ENCODE measurements around the gene CLN3. TPM values are rescaled to one million over a fixed set of nuclear protein-coding genes. Genes with fewer than 3 reads are reported as not detected.
"Not testable (repeated sequence)": the region's sequence is repeated elsewhere in the genome, so short reads cannot be mapped to it uniquely, and the experiment has no call there.

CLN3 gene
- total RNA-seq, 1 donor from 2014 or later = 36.0 TPM

GRCh38 chr16:28475221-28475620 is 16.7 kb downstream of the CLN3 start:
- Mint-ChIP-seq H3K27me3 (no peaks in the 10 kb centered on the region), H3K27ac (no peak overlapping the region), H3K4me1 (ENCODE audit: unreplicated experiment) (no peaks in the 10 kb centered on the region), H3K9me3 (no peaks in the 10 kb centered on the region), H3K4me3 (no peak overlapping the region), H3K36me3 (peaks cover 5% of the 10 kb centered on the region)
- TF ChIP-seq CTCF (conservative IDR thresholded peaks at IDR 0.05) = no peak
- DNase-seq (ENCODE audit: extremely low spot score, unreplicated experiment) = no peak

GRCh38 chr16:28473714-28474265 is 18.1 kb downstream of the CLN3 start:
- DNase-seq (ENCODE audit: extremely low spot score, unreplicated experiment) = no peak
- Mint-ChIP-seq H3K4me1 (ENCODE audit: unreplicated experiment) (no peaks in the 10 kb centered on the region), H3K27ac (no peak overlapping the region), H3K27me3 (no peaks in the 10 kb centered on the region), H3K36me3 (peaks cover 5% of the 10 kb centered on the region), H3K4me3 (no peak overlapping the region), H3K9me3 (no peaks in the 10 kb centered on the region)
- no peak for TF ChIP-seq CTCF (conservative IDR thresholded peaks at IDR 0.05)

GRCh38 chr16:28447081-28447480 is 44.8 kb downstream of the CLN3 start:
- not testable (repeated sequence) for DNase-seq (ENCODE audit: extremely low spot score, unreplicated experiment); H3K36me3 Mint-ChIP-seq; H3K4me3 Mint-ChIP-seq; H3K9me3 Mint-ChIP-seq; H3K27ac Mint-ChIP-seq; H3K27me3 Mint-ChIP-seq; H3K4me1 Mint-ChIP-seq (ENCODE audit: unreplicated experiment)

GRCh38 chr16:28446388-28446787 is 45.5 kb downstream of the CLN3 start:
- H3K4me1 Mint-ChIP-seq (ENCODE audit: unreplicated experiment); DNase-seq (ENCODE audit: extremely low spot score, unreplicated experiment); H3K9me3 Mint-ChIP-seq; H3K27me3 Mint-ChIP-seq; H3K27ac Mint-ChIP-seq; H3K36me3 Mint-ChIP-seq; H3K4me3 Mint-ChIP-seq: not testable (repeated sequence)

GRCh38 chr16:28443943-28444342 is 47.9 kb downstream of the CLN3 start:
- H3K4me1 Mint-ChIP-seq (ENCODE audit: unreplicated experiment); DNase-seq (ENCODE audit: extremely low spot score, unreplicated experiment); H3K9me3 Mint-ChIP-seq; H3K27me3 Mint-ChIP-seq; H3K4me3 Mint-ChIP-seq; H3K36me3 Mint-ChIP-seq; H3K27ac Mint-ChIP-seq: not testable (repeated sequence)

GRCh38 chr16:28438899-28439298 is 53.0 kb downstream of the CLN3 start:
- H3K4me1 Mint-ChIP-seq (ENCODE audit: unreplicated experiment); DNase-seq (ENCODE audit: extremely low spot score, unreplicated experiment); H3K27ac Mint-ChIP-seq; H3K36me3 Mint-ChIP-seq; H3K4me3 Mint-ChIP-seq; H3K9me3 Mint-ChIP-seq; H3K27me3 Mint-ChIP-seq: not testable (repeated sequence)

GRCh38 chr16:28435340-28435739 is 56.5 kb downstream of the CLN3 start:
- DNase-seq (ENCODE audit: extremely low spot score, unreplicated experiment) = not testable (repeated sequence)

More at GRCh38 chr16:28435340-28435739, 56.5 kb downstream of the CLN3 start:
- not testable (repeated sequence) for H3K9me3 Mint-ChIP-seq; H3K4me1 Mint-ChIP-seq (ENCODE audit: unreplicated experiment); H3K4me3 Mint-ChIP-seq; H3K27ac Mint-ChIP-seq; H3K36me3 Mint-ChIP-seq; H3K27me3 Mint-ChIP-seq

Other genes with a start within 250 kb of the CLN3 start
- 29.8 and 31.9 TPM in 2 replicates for gene SBK1, start 199.5 kb downstream of the CLN3 start, total RNA-seq (ENCODE audit: low replicate concordance)
- gene NPIPB6, start 128.6 kb downstream of the CLN3 start, total RNA-seq (ENCODE audit: low replicate concordance) = 2.0 and 2.2 TPM in 2 replicates
- gene EIF3CL, start 88.2 kb downstream of the CLN3 start, total RNA-seq (ENCODE audit: low replicate concordance) = 83.1 and 83.2 TPM in 2 replicates
- not detected in 2 replicates for gene NPIPB7, start 19.7 kb downstream of the CLN3 start, total RNA-seq (ENCODE audit: low replicate concordance)
- 0.14 and 0.21 TPM in 2 replicates for gene APOBR, start 2.6 kb upstream of the CLN3 start, total RNA-seq (ENCODE audit: low replicate concordance)
- gene IL27, start 14.8 kb upstream of the CLN3 start, total RNA-seq (ENCODE audit: low replicate concordance) = not detected in 2 replicates
- 1.2 and 4.8 TPM in 2 replicates for gene NUPR1, start 46.9 kb upstream of the CLN3 start, total RNA-seq (ENCODE audit: low replicate concordance)
- 21.4 and 29.6 TPM in 2 replicates for gene SGF29, start 61.8 kb upstream of the CLN3 start, total RNA-seq (ENCODE audit: low replicate concordance)
- gene SULT1A2, start 105.0 kb upstream of the CLN3 start, total RNA-seq (ENCODE audit: low replicate concordance) = 3.5 and 14.2 TPM in 2 replicates
- 15.9 and 22.2 TPM in 2 replicates for gene SULT1A1, start 118.0 kb upstream of the CLN3 start, total RNA-seq (ENCODE audit: low replicate concordance)
- gene NPIPB8, start 146.0 kb upstream of the CLN3 start, total RNA-seq (ENCODE audit: low replicate concordance) = not detected in 2 replicates
- 764 and 778 TPM in 2 replicates for gene EIF3C, start 219.4 kb upstream of the CLN3 start, total RNA-seq (ENCODE audit: low replicate concordance)